Spinal cord (tissue), 10 donors: ENCODE results near the gene OR52W1. TPM values are rescaled to one million over a fixed set of nuclear protein-coding genes. Genes with fewer than 3 reads are reported as not detected.

Experiments
- DNase-seq, 6 donors: peaks; one replicate each; pipeline versions ENCODE4 v3.0.0 to v3.0.0-alpha.2; 2013 to 2015; ENCODE audit warnings: low spot score in 6 of 6, low read depth in 4 of 6
- H3K27ac ChIP-seq: one replicate; pipeline ENCODE4 v1.5.1; 2013; ENCODE audit warnings: low read depth, low read length, control low read depth
- H3K27me3 ChIP-seq: one replicate; pipeline ENCODE4 v1.6.1; 2013; ENCODE audit warnings: low read length; ENCODE audit not compliant: control insufficient read depth, insufficient read depth
- H3K36me3 ChIP-seq: one replicate; pipeline ENCODE4 v1.6.1; 2013; ENCODE audit warnings: low read length; ENCODE audit not compliant: control insufficient read depth, insufficient read depth
- H3K4me1 ChIP-seq: one replicate; pipeline ENCODE4 v1.6.1; 2013; ENCODE audit warnings: low read length; ENCODE audit not compliant: control insufficient read depth, insufficient read depth
- H3K4me3 ChIP-seq: one replicate; pipeline ENCODE4 v1.5.1; 2013; ENCODE audit warnings: low read depth, low read length, control low read depth
- H3K9me3 ChIP-seq: one replicate; pipeline ENCODE4 v1.6.1; 2013; ENCODE audit warnings: low read length; ENCODE audit not compliant: control insufficient read depth, insufficient read depth
- WGBS: methylation state at CpG from one replicate; pipeline ENCODE4 v1.1.5; 2013; ENCODE audit warnings: missing lambda C conversion rate; ENCODE audit not compliant: insufficient coverage; 5-methylcytosine and 5-hydroxymethylcytosine counted together
- long read RNA-seq, 4 donors: transcript quantifications; one replicate each; lab custom pipeline, GENCODE V29; 2026
- polyA plus RNA-seq, 2 donors: library from polyadenylated mRNA; unstranded; fragments of 120-200 nt; gene quantifications; one replicate each; pipeline ENCODE4 v1.2.1, GENCODE V29; 2013; ENCODE audit not compliant: insufficient read length in 2 of 2
- total RNA-seq, 2 donors: library from RNA; depleted of rRNA in 1 of 2; stranded (reverse); fragments of 120-200 nt in 1 of 2; fragments of >200 nt in 1 of 2; gene quantifications; one replicate each; pipeline versions ENCODE4 v1.2.3 to v1.2.4, GENCODE V29; 2013 to 2014
- donor health status: healthy.

Gene OR52W1, protein sequence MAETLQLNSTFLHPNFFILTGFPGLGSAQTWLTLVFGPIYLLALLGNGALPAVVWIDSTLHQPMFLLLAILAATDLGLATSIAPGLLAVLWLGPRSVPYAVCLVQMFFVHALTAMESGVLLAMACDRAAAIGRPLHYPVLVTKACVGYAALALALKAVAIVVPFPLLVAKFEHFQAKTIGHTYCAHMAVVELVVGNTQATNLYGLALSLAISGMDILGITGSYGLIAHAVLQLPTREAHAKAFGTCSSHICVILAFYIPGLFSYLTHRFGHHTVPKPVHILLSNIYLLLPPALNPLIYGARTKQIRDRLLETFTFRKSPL
- total RNA-seq (not detected), polyA plus RNA-seq (under 1 TPM; 0.24 TPM)
- long read RNA-seq, donor 1, result 0 reads
- long read RNA-seq, donor 2, result 0 reads
- long read RNA-seq, donor 3, result 0 reads
- long read RNA-seq, donor 4, result 0 reads

DNA sequence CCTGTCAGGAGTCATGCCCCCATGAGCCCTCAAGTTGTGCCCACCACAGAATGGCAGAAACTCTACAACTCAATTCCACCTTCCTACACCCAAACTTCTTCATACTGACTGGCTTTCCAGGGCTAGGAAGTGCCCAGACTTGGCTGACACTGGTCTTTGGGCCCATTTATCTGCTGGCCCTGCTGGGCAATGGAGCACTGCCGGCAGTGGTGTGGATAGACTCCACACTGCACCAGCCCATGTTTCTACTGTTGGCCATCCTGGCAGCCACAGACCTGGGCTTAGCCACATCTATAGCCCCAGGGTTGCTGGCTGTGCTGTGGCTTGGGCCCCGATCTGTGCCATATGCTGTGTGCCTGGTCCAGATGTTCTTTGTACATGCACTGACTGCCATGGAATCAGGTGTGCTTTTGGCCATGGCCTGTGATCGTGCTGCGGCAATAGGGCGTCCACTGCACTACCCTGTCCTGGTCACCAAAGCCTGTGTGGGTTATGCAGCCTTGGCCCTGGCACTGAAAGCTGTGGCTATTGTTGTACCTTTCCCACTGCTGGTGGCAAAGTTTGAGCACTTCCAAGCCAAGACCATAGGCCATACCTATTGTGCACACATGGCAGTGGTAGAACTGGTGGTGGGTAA lies at the start of gene OR52W1:
Gene OR52W1, plus strand, starts transcription at position 51 of the 637 bp plus-strand sequence. Its CDS starts 0 bp downstream, at position 51.
- no peaks in the 10 kb centered on the region for H3K36me3 ChIP-seq

DNA sequence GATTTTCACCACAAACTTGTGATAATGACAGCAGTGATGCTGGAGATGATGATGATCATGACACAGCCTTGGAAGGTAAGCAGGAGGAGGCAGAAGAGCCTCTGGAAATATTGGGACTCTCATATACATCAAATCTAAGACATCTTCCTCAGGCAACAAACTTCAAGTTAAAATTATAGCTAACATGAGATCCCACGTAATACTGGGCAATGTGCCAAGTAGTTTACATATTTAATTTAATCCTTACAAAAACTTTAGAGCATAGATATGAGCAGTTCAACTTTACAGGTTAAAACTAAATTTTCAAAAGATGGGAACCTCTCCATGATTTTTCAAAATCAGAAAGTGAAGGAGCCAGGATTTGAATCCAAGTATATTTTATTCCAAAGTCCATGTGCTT lies 47.9 kb upstream of the OR52W1 start:
- Histone ChIP-seq H3K9me3 (no peaks in the 10 kb centered on the region), H3K36me3 (no peaks in the 10 kb centered on the region), H3K4me3 (no peak overlapping the region), H3K27ac (no peak overlapping the region), H3K4me1 (no peaks in the 10 kb centered on the region), H3K27me3 (no peaks in the 10 kb centered on the region)
- no peak for DNase-seq
- WGBS, result no CpG with 5 or more reads among the region's 1 CpG

More for the DNA sequence above, at the start of gene OR52W1:
- Histone ChIP-seq H3K4me1 (no peaks in the 10 kb centered on the region), H3K9me3 (no peaks in the 10 kb centered on the region), H3K27ac (no peak within 1 kb of the TSS), H3K27me3 (no peaks in the 10 kb centered on the region), H3K4me3 (no peak within 1 kb of the TSS)
- WGBS, result 97% methylated on average over 5 of the region's 5 CpGs
- no peak for DNase-seq

DNA sequence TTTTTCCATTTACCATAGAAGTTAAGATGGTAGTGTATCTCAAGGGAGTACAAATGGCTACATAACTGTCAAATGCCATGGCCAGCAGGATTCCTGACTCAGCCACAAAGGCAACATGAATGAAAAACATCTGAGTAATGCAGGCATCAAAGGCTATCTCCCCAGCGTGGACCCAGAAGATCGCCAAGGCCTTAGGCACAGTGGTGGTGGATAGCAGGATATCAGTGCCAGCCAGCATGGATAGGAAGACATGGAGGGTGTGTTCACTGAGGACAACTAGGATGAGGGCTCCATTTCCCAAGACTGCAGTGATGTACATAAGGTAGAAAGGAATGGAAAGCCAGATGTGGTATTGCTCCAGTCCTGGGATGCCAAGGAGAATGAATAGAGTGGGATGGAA lies 46.9 kb upstream of the OR52W1 start:
- WGBS, result 89% methylated on average over 2 of the region's 2 CpGs
- H3K9me3 ChIP-seq, result no peaks in the 10 kb centered on the region
- H3K36me3 ChIP-seq, result no peaks in the 10 kb centered on the region
- H3K27ac ChIP-seq, result no peak overlapping the region
- no peak for DNase-seq
- H3K27me3 ChIP-seq, result no peaks in the 10 kb centered on the region
- H3K4me1 ChIP-seq, result no peaks in the 10 kb centered on the region
- H3K4me3 ChIP-seq, result no peak overlapping the region

DNA sequence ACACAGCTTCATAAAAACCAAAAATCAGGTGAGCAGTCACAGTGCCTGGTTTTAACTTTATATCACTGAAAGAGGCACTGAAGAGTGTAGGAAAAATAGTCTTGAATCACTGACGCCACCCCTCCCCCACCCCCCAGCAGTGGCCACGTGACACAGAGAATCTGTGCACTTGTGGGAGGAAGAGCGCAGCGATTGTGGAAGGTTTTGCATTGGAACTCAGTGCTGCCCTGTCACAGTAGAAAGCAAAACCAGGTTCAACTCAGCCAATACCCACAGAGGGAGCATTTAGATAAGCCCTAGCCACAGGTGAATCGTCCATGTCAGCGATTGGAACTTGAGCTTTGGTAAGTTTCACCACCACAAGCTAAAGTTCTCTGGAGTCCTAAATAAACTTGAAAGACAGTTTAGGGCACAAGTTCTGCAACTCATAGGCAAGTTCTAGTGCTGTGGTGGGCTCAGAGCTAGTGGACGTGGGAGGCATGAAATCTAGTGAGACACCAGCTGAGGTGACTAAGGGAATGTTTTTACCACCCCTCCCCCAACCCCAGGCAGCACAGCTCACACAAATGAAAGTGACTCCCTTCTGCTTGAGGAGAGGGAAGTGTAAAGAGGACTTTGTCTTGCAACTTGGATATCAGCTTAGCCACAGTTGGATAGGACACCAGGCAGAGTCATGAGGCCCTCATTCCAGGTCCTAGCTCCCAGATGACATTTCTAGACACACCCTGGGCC lies 42.2 kb upstream of the OR52W1 start:
- H3K27me3 ChIP-seq, result no peaks in the 10 kb centered on the region
- no peaks in the 10 kb centered on the region for H3K4me1 ChIP-seq
- no peaks in the 10 kb centered on the region for H3K9me3 ChIP-seq
- no peak for DNase-seq
- no peak overlapping the region for H3K27ac ChIP-seq
- H3K4me3 ChIP-seq, result no peak overlapping the region
- 84% methylated on average over 3 of the region's 7 CpGs for WGBS
- no peaks in the 10 kb centered on the region for H3K36me3 ChIP-seq

DNA sequence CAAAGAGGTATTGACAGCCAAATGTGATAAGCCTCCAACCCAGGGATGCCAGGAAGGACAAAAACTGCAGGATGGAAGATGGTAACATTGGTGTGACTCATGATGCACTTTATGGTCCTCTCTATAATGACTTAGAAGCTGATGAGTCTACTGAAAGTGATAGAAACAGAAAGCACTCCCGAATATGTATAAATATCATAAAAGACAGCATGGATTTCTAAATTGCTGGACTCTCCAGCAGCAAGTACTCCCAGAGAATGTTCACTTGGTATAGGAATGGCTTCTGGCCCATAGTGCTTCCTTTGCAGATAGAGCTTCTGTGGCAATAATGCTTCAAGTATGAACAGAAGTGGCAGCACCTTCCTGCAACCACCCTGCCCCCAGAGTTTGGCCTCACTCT lies 28.8 kb upstream of the OR52W1 start, which contains the start of gene OR52B2:
Gene OR52B2, minus strand, starts transcription at position 101 of the 400 bp plus-strand sequence. Its CDS starts 0 bp downstream, at position 101.
- WGBS, result no CpG with 5 or more reads among the region's 1 CpG
- Histone ChIP-seq H3K9me3 (no peaks in the 10 kb centered on the region), H3K4me1 (no peaks in the 10 kb centered on the region), H3K27ac (no peak within 1 kb of the TSS), H3K4me3 (no peak within 1 kb of the TSS), H3K27me3 (no peaks in the 10 kb centered on the region), H3K36me3 (no peaks in the 10 kb centered on the region)
- no peak for DNase-seq

DNA sequence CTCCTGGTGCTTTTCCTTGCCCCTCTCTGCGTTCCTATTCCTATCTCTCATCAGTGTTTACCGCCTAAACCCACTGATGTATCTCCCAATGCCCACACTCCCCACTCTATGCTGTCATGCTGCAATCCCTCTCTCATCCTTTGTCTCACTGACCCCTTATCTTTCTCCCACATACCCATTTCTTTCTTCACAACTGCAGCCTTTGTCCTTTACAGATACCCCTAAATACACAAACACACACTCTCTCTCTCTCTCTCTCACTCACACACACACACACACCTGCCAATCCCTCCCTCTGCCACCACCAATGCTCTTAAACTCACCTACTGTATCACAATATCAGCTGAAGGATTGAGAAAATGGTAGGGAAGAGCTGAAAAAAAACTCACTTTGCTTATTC lies 23.6 kb upstream of the OR52W1 start:
- no peaks in the 10 kb centered on the region for H3K9me3 ChIP-seq
- no peak for DNase-seq
- no peaks in the 10 kb centered on the region for H3K27me3 ChIP-seq
- H3K4me3 ChIP-seq, result no peak overlapping the region
- 80% methylated on average over 2 of the region's 2 CpGs for WGBS
- no peak overlapping the region for H3K27ac ChIP-seq
- no peaks in the 10 kb centered on the region for H3K4me1 ChIP-seq
- no peaks in the 10 kb centered on the region for H3K36me3 ChIP-seq

DNA sequence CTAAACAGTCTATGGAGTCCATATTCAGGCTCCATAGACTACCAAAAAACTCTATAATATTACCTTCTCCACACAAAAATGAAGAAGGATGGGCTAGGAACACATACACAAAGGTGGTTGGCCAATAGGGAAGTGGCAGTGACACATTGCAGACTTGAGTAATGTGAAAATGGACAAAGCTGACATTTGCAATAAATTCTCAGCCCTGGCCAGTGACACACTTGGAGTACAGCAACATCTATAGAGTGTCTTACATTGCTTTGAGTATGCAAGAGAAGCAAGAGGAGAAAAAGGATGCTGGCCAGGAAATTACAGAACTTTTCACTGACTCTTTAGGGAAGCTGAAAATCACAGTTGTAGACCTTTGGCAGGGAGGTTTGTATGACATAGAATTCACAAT lies 7.3 kb upstream of the OR52W1 start:
- no peaks in the 10 kb centered on the region for H3K4me1 ChIP-seq
- no peak overlapping the region for H3K27ac ChIP-seq
- H3K27me3 ChIP-seq, result no peaks in the 10 kb centered on the region
- H3K36me3 ChIP-seq, result no peaks in the 10 kb centered on the region
- no peaks in the 10 kb centered on the region for H3K9me3 ChIP-seq
- no peak overlapping the region for H3K4me3 ChIP-seq
- no peak for DNase-seq

DNA sequence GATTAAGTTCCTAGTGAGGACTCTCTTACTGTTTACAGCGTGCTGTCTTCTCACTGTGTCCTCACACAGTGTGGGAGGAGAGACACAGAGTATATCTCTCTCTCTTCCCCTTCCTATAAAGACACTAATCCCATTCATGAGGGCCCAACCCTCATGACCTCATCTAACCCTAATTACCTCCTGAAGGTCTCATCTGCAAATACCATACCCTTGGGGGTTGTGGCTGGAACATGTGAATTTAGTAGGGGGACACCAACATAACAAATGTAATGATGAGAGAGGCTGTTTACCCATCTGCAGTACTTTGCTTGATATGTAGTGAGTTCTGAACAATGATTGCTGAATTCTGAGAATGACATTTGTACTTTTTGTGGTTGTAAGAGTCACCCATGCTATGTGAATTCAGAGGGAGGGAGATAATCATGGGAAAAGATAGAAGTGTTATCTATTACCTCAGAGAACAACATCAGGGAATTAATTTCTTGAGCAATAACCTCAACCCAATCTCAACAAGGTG lies 4.9 kb upstream of the OR52W1 start:
- H3K27me3 ChIP-seq, result no peaks in the 10 kb centered on the region
- no CpG with 5 or more reads among the region's 1 CpG for WGBS
- H3K4me3 ChIP-seq, result no peak overlapping the region
- H3K9me3 ChIP-seq, result no peaks in the 10 kb centered on the region
- H3K4me1 ChIP-seq, result no peaks in the 10 kb centered on the region
- DNase-seq, result no peak
- no peak overlapping the region for H3K27ac ChIP-seq
- no peaks in the 10 kb centered on the region for H3K36me3 ChIP-seq

DNA sequence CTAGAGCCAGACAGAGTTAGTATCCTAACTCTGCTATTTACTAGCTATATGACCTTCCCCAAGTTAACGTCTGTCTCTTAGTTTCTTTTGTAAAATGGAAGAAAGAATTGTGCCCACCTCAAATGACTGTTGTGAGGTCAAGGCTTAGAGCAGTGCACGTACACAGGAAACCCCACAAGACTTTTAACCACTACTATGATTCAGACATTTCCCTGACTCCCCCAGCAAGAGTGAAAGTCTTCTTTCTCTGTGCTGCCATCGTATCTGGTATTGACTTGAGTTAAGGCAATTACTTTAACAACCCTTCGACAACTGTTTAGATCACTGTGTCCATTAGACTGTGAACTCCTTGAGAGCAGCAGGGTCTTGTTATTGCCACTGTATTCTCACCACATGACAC lies 2.6 kb upstream of the OR52W1 start:
- Histone ChIP-seq H3K27ac (no peak overlapping the region), H3K4me1 (no peaks in the 10 kb centered on the region), H3K4me3 (no peak overlapping the region), H3K9me3 (no peaks in the 10 kb centered on the region), H3K27me3 (no peaks in the 10 kb centered on the region), H3K36me3 (no peaks in the 10 kb centered on the region)
- DNase-seq, result no peak
- WGBS, result no CpG with 5 or more reads among the region's 4 CpGs
